SJCRH30 (cell line): Measurements from ENCODE around the gene GPX6. TPM values are rescaled to one million over a fixed set of nuclear protein-coding genes. Genes with fewer than 3 reads are reported as not detected.
"Not testable (repeated sequence)": the region's sequence is repeated elsewhere in the genome, so short reads cannot be mapped to it uniquely, and the experiment has no call there.

ENCODE experiments used
- DNase-seq, 2 experiments: peaks; one replicate each; pipeline ENCODE4 v3.0.0-alpha.2; 2015 to 2020
- H3K27ac ChIP-seq: fragments of 250-450 bp; sonication (Bioruptor Pico); 2 replicates; pipeline ENCODE4 v1.5.1; 2020; ENCODE audit warnings: mild to moderate bottlenecking, moderate library complexity
- H3K27me3 ChIP-seq: fragments of 250-450 bp; sonication (Bioruptor Pico); 2 replicates; pipeline ENCODE4 v1.5.1; 2020; ENCODE audit warnings: mild to moderate bottlenecking, moderate library complexity
- H3K36me3 ChIP-seq: fragments of 250-450 bp; sonication (Bioruptor Pico); 2 replicates; pipeline ENCODE4 v1.5.1; 2020; ENCODE audit warnings: mild to moderate bottlenecking, moderate library complexity
- H3K4me1 ChIP-seq: fragments of 250-450 bp; sonication (Bioruptor Pico); 2 replicates; pipeline ENCODE4 v1.5.1; 2020; ENCODE audit warnings: mild to moderate bottlenecking, moderate library complexity
- H3K4me3 ChIP-seq: fragments of 250-450 bp; sonication (Bioruptor Pico); 2 replicates; pipeline ENCODE4 v1.5.1; 2020; ENCODE audit warnings: mild to moderate bottlenecking, moderate library complexity
- H3K9me3 ChIP-seq: fragments of 250-450 bp; sonication (Bioruptor Pico); replicated peaks from 2 replicates; pipeline ENCODE4 v1.5.1; 2020; ENCODE audit warnings: mild to moderate bottlenecking, moderate library complexity
- total RNA-seq: library from RNA; depleted of rRNA; stranded (reverse); fragments of >200 nt; shearing (Covaris generic); gene quantifications from 2 replicates; pipeline ENCODE4 v1.2.3, GENCODE V29; 2014; rRNA removed

GPX6 gene, protein sequence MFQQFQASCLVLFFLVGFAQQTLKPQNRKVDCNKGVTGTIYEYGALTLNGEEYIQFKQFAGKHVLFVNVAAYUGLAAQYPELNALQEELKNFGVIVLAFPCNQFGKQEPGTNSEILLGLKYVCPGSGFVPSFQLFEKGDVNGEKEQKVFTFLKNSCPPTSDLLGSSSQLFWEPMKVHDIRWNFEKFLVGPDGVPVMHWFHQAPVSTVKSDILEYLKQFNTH
- not detected in 2 replicates for total RNA-seq

DNA sequence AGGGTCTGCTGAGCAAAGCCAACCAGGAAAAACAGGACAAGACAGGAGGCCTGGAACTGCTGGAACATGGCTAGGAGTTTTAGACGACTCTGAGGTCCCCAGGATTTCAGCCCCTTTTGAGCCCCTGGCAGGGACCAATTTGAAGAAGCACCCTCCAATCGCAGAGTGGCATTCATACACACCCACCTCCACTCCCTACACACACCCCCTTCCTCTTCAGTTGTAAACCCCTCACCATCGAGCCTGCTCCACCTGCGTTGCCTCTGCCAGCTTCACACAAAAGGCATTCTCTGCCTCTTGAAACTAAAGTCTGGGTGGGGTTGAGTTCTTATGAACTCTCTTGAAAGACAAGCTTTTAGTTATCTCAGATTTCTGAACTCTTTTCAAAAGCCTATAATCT is at the start of gene GPX6:
Gene GPX6, minus strand, starts transcription at position 118 of the 400 bp plus-strand sequence. Its CDS starts 50 bp downstream, at position 68.
- Histone ChIP-seq H3K4me3 (no peak within 1 kb of the TSS), H3K27ac (no peak within 1 kb of the TSS), H3K9me3 (no peaks in the 10 kb centered on the region), H3K4me1 (no peaks in the 10 kb centered on the region), H3K27me3 (no peaks in the 10 kb centered on the region; the same call in 1 of the 2 replicates), H3K36me3 (no peaks in the 10 kb centered on the region)
- DNase-seq = no peak

DNA sequence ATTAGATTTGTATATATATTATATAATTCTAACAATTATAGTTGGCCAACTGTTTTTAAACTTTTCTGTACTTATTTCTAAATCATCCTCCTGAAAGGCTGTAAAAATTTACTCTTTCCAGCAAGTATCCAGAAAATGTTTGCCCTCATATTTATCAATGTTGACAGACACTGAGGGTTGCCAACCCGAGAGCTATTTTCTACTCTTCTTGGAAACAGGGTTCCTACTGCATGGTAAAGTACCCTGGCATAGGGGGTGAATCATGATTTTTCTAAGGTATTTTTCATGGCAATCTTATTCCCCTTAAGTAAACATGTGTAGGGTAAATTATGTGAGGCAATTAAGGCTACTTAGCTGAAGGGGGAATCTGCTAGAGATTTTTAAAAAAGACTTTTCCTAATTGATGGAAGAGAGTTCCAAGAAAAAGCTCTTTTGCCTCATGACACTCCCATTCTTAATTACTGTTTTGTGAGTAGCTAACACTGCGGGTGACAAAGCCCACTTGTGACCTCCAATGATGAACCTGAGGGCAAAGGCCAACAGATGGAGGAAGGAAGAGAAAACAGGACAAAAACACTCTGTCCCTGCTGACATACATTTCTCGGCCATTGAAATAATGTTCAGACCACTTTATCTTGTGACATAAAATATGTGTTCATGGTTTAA is 48.0 kb upstream of the GPX6 start:
- Histone ChIP-seq H3K9me3 (no peaks in the 10 kb centered on the region), H3K27ac (no peak overlapping the region), H3K36me3 (no peaks in the 10 kb centered on the region), H3K4me1 (no peaks in the 10 kb centered on the region), H3K27me3 (no peaks in the 10 kb centered on the region), H3K4me3 (no peak overlapping the region)
- no peak for DNase-seq

DNA sequence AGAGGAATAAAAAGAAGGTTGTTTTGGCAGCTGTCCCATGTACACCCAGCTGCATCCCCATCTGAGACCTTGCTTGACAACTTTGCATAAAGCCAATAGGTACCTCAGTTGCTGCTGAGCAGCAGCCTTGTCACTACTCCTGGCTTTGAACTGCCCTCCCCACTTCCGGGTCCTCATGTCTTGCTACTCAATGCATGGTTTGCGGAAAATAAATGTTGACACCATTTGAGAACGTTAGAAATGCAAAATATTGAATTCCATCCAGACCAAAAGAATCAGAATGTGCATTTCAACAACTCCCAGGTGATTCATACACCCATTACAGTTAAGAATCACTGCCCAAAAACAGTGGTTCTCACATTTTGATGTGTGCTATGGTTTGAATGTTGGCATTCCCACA is 43.0 kb upstream of the GPX6 start:
- Histone ChIP-seq H3K27me3 (no peaks in the 10 kb centered on the region), H3K36me3 (no peaks in the 10 kb centered on the region), H3K4me3 (no peak overlapping the region), H3K9me3 (no peaks in the 10 kb centered on the region), H3K27ac (no peak overlapping the region), H3K4me1 (no peaks in the 10 kb centered on the region)
- DNase-seq = no peak

DNA sequence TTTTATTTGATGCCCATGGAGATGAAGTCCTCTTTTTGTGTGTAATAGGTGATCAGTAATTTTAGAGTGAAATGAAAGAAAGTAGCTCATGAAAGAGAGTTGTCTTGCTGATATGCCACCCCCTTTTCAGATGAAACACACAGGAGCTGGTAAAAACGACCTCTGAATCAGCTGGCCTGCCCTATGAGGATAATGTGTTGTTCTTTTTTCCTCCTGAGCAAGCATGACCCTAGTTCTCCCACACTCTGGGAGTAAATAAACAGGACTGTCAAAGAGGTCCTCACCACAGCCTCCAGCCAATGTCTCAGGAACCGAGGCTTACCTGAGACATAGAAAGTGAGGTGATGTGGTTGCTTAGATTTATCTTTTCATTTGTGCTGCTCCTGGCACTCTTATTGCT is 39.5 kb upstream of the GPX6 start:
- Histone ChIP-seq H3K27me3 (no peaks in the 10 kb centered on the region), H3K4me1 (no peaks in the 10 kb centered on the region), H3K9me3 (no peaks in the 10 kb centered on the region), H3K27ac (no peak overlapping the region), H3K4me3 (no peak overlapping the region), H3K36me3 (no peaks in the 10 kb centered on the region)
- DNase-seq = no peak

DNA sequence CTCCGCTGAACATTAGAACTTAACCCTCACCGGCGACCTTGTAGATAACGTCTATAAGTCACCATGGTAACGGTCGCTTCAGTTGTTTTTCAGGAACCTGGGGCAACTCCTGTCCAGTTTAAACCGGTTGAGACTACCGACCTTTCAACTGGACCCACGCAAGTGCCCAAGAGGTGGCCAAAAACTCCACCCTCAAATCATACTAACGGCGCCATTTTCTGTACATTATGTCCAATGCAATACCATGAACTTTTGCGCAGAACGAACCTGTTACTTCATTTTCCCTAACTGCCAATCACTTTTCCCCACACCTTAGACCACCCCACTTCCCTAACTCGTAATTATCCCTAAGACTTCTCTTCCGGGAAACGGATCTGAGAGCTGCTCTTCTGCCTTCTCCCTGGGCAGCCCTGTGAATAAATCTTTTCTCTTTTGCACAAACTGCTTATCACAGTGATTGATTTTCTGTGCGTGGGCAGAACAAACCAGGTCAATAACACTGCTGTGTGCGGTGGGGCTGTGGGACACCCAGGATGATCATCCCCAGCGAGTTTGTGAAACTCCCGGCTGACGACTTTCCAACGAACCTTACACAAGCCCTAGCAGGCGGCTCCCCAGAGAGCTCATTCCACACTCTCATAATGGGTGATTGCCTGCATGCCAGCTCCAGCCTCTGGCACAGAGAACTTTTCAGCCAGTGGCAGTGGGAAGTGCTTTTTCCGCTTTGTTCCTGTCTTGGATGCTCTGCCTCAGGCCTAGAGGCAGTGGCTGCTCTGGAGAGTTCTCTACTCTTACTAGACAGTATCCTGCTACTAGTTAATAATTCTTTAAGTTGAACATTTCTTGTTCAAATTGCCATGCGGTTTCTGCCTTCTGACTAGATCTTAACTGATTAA is 38.6 kb upstream of the GPX6 start:
- Histone ChIP-seq H3K4me1 (no peaks in the 10 kb centered on the region), H3K27me3 (no peaks in the 10 kb centered on the region), H3K36me3 (no peaks in the 10 kb centered on the region), H3K27ac (no peak overlapping the region), H3K4me3 (peak overlapping the region; percentile 44), H3K9me3 (no peaks in the 10 kb centered on the region)
- DNase-seq = peak; percentile 2 to 8

DNA sequence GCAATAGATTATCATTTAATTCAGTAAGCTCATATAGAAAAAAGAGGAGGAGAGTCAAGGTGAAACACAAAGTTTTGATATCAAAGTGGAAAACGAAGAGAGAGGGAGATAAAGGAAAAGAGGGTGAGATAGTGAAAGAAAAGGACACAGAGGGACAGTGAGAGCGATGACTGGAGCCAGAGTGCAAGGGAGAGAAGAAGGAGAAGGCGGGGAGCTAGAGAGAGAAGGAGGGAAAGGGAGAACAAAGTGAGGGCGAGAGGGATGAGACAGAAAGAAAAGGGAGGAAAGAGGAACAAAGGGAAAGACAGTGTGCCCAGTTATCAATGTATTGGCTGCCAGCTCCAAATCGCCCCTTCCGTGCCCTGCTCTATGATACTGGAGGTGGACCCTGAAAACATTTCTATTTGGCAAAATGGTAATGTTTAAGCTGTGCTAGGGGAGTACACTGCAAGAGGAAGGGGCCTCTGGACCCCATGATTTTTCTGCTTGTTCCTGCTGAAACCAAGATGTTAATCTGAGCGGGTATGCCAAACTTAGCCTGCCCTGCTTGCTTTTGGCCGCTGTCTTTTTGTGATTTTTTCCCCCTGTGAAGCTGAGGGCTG is 37.9 kb upstream of the GPX6 start:
- DNase-seq = no peak
- Histone ChIP-seq H3K9me3 (no peaks in the 10 kb centered on the region), H3K4me3 (peak overlapping the region; percentile 44), H3K27ac (no peak overlapping the region), H3K4me1 (no peaks in the 10 kb centered on the region), H3K27me3 (no peaks in the 10 kb centered on the region), H3K36me3 (no peaks in the 10 kb centered on the region)

DNA sequence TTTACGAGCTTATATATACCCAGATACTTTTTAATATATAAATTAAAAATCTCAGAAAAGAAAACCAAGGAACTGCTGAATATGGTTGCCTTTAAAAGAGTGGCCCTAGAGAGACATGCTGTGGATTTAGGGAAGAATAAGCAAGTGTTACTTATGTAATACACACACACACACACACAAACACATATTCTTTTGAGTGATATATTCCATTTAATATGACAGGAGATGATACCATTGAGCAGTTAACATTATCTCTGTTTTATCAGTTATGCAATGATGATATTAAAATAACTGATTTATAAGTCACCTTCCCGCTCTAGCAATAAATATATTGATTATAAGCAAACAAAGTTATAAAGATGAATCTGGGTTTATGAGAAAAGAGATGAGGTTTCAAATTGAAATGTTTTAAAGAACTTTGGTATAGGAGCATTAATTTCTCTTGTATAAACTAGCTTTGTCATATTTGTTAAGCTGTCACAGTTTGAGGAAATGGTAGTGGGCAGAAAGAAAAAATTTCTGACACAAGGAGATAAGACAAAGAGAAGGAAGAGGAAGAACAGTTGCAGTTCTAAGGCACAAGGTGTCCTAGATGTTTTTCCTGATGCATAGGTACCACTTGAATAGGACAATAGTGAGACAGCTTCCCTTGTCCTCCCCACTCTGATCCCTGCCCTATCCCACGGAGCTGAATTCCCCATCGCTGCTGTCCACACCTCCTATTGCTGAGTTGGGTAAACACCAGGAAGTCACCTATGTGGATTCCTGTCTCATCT is 36.5 kb upstream of the GPX6 start:
- Histone ChIP-seq H3K9me3 (no peaks in the 10 kb centered on the region), H3K27ac (no peak overlapping the region), H3K4me1 (no peaks in the 10 kb centered on the region), H3K4me3 (no peak overlapping the region), H3K36me3 (no peaks in the 10 kb centered on the region), H3K27me3 (no peaks in the 10 kb centered on the region)
- DNase-seq = no peak

DNA sequence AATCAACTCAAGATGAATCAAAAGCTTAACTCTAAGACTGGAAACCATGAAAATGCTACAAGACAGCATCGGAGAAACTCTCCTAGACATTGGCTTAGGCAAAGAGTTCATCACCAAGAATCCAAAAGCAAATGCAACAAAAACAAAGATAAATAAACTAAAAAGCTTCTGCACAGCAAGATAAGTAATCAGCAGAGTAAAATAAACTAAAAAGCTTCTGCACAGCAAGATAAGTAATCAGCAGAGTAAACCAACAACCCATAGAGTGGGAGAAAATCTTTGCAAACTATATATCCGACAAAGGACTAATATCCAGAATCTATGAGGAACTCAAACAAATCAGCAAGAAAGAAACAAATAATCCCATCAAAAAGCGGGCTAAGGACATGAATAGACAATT is 31.4 kb upstream of the GPX6 start:
- not testable (repeated sequence) for DNase-seq, H3K27me3 ChIP-seq, H3K9me3 ChIP-seq, H3K4me1 ChIP-seq, H3K36me3 ChIP-seq, H3K4me3 ChIP-seq, H3K27ac ChIP-seq

DNA sequence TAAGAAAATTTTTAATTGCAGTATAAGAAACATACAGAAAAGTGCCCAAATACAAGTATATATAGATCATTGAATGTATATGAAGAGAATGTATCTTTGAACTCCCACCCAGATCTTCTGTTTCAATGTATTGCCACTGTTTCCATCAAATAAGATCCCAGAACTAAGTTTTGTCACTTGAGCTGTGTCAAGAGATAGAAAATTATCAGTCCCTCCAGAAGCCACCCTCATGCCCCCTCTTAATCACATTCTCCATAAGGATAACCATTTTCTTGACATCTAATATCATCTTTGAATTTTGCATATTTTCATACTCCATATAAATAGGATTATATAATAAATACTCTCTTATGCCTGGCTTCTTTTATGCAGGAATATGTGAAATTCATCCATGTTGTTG is 30.4 kb upstream of the GPX6 start:
- Histone ChIP-seq H3K9me3 (no peaks in the 10 kb centered on the region), H3K36me3 (no peaks in the 10 kb centered on the region), H3K4me3 (no peak overlapping the region), H3K27ac (no peak overlapping the region), H3K4me1 (no peaks in the 10 kb centered on the region), H3K27me3 (no peaks in the 10 kb centered on the region)
- no peak for DNase-seq

DNA sequence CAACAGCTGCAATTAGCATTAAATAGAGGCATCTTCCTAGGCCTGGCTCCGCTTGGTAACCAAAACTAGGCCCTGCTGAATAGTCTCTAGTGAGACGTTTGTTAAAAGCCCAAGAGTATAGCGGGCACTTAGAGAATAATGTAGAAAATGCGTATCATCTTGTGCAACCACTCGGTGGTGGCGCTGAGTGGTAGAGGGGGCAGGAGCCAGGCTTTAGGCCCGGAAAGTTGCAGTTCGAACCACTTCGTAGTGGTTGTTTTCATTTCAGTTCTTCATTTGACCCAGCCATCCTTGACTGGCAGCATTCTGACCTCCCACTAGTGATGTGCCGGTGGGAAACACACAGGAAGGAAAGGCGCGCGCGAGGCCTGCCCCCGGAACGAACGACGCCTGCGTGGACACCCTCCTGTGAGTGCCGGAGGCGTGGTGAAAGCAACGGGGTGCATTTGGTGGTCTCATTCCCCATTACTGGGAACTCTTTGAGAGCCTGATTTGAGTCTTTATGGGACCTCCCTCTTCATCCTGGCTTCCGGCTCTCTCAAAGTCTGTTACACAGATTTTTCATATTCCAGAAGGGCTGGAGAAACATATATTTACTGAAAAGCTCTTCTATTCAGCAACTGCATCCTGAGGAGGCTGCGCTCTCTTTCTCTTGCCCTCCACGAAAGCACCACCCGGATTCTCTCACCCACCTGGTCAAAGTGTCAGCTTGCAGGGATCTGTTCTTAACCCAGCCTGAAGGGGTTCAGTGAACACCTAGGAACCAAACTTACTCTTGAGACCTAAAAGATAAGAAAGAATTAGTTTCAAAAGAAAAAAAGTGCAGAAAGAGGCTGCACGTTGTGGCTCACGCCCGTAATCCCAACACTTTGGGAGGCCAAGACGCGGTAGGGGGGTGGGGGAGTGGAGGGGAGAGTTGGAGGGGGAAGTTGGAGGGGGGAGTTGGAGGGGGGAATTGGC is 28.3 kb upstream of the GPX6 start:
- Histone ChIP-seq H3K27ac (no peak overlapping the region), H3K27me3 (no peaks in the 10 kb centered on the region), H3K4me3 (peak overlapping the region; percentile 47), H3K4me1 (no peaks in the 10 kb centered on the region), H3K9me3 (no peaks in the 10 kb centered on the region), H3K36me3 (no peaks in the 10 kb centered on the region)
- peak in 1 of 2 experiments; percentile 23 for DNase-seq

DNA sequence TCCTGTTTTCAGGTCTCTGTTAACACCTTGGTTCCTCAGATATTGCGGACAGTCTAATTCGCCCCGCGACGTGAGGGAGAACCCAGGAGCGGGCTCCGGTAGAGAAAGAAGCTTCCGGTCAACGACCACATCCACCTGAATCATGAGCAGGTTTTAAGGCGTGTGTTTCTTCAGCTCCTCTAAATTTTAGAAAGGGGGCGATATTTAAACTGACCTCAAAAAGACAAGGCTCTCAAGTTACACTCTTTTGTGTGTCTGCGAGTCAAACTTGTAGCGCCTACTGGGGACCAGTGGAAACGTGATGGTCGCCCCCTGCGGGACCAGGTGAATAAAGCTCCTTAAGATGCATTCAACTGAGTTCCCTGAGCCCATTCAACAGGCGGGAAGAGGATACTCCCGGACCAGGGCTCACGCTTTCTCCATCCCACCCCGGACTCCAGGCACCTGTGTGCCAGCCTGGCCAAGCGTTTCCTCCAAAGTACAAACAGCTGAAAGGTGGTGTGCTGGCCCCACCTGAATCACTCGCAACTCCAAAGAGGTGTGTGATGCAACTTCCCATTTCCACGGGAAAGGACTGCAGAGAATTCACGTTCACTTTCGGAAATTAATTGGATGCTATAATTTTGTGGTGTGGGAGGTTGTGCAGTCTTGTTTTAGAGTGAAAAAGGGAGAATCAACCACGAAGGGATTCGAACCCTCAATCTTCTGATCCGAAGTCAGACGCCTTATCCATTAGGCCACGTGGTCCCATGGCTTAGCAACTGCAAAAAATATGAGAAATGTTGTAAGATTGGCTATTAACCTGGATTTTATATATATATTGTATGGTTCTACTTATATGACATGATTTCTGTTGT is 27.1 kb upstream of the GPX6 start:
- peak; percentile 43 to 69 for DNase-seq
- Histone ChIP-seq H3K9me3 (no peaks in the 10 kb centered on the region), H3K4me1 (no peaks in the 10 kb centered on the region), H3K36me3 (no peaks in the 10 kb centered on the region), H3K27ac (no peak overlapping the region), H3K4me3 (peak overlapping the region; percentile 47), H3K27me3 (no peaks in the 10 kb centered on the region)

DNA sequence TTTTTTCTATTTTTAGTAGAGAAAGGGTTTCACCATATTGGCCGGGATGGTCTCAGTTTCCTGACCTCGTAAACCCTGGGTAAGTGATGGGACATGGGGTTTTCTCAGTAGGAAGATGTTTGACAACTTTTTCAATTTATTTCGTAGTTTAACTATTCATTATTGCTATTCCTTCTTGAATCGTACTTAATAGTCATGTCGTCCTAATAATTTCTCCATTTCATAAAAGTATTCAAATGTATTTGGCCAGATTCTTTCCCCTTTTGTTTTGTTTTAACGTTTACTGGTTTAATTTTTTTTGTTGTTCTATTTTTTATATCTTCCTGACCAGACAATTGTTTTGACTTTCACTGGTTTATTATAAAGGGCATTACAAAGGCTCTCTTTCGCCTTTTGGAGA is 26.4 kb upstream of the GPX6 start:
- no peak overlapping the region for H3K4me3 ChIP-seq
- no peaks in the 10 kb centered on the region for H3K4me1 ChIP-seq
- no peak overlapping the region for H3K27ac ChIP-seq
- H3K27me3 ChIP-seq = no peaks in the 10 kb centered on the region
- DNase-seq = no peak
- no peaks in the 10 kb centered on the region for H3K9me3 ChIP-seq
- H3K36me3 ChIP-seq = no peaks in the 10 kb centered on the region
